GM23338 (cell line): Measurements from ENCODE around the gene SOST. TPM values are rescaled to one million over a fixed set of nuclear protein-coding genes. Genes with fewer than 3 reads are reported as not detected.
A peak's percentile ranks its signal among the peaks of the same experiment; 100 is the strongest.

Experiments
- ATAC-seq: fragments of 200-7000 bp; cut with Tn5 transposase; 3 replicates; pipeline ENCODE4 v1.9.1; 2020
- DNase-seq: peaks from one replicate; pipeline ENCODE4 v3.0.0-alpha.2; 2015; ENCODE audit warnings: low spot score
- H2AFZ ChIP-seq: fragments of 200-600 bp; sonication (generic); 2 replicates; pipeline ENCODE4 v1.8.0; 2016; ENCODE audit warnings: antibody characterized with exemption, mild to moderate bottlenecking, moderate library complexity
- H3F3A ChIP-seq: fragments of 200-600 bp; sonication (generic); replicated peaks from 2 replicates; pipeline ENCODE4 v1.8.0; 2017; ENCODE audit warnings: antibody characterized with exemption, mixed run types, low read depth
- H3K27ac ChIP-seq: fragments of 200-600 bp; sonication (generic); 2 replicates; pipeline ENCODE4 v1.6.1; 2016; ENCODE audit warnings: low read depth
- H3K27me3 ChIP-seq: fragments of 200-600 bp; sonication (generic); 2 replicates; pipeline ENCODE4 v1.8.0; 2016; ENCODE audit warnings: mild to moderate bottlenecking, mixed run types, moderate library complexity; ENCODE audit not compliant: insufficient read depth
- H3K36me3 ChIP-seq: fragments of 200-600 bp; sonication (generic); 2 replicates; pipeline ENCODE4 v1.8.0; 2016; ENCODE audit warnings: mild to moderate bottlenecking; ENCODE audit not compliant: insufficient read depth
- H3K4me1 ChIP-seq: fragments of 200-600 bp; sonication (generic); 2 replicates; pipeline ENCODE4 v1.8.0; 2016; ENCODE audit warnings: mild to moderate bottlenecking, moderate library complexity; ENCODE audit not compliant: insufficient read depth
- H3K4me2 ChIP-seq: fragments of 200-600 bp; sonication (generic); 2 replicates; pipeline ENCODE4 v1.7.1; 2017; ENCODE audit warnings: mixed run types
- H3K4me3 ChIP-seq: fragments of 200-600 bp; sonication (generic); 2 replicates; pipeline ENCODE4 v1.6.1; 2016; ENCODE audit warnings: mixed run types
- H3K79me2 ChIP-seq: fragments of 200-600 bp; sonication (generic); replicated peaks from 2 replicates; pipeline ENCODE4 v1.8.0; 2017; ENCODE audit warnings: mild to moderate bottlenecking; ENCODE audit not compliant: insufficient read depth
- H3K9me2 ChIP-seq: fragments of 200-600 bp; sonication (generic); 2 replicates; pipeline ENCODE4 v1.8.0; 2017; ENCODE audit not compliant: insufficient read depth
- H4K20me1 ChIP-seq: fragments of 200-600 bp; sonication (generic); replicated peaks from 2 replicates; pipeline ENCODE4 v1.8.0; 2017; ENCODE audit warnings: mild to moderate bottlenecking; ENCODE audit not compliant: insufficient read depth
- H3K27ac Mint-ChIP-seq: 2 replicates; pipeline ENCODE4 v1.8.0; 2020; ENCODE audit warnings: inconsistent platforms, mild to moderate bottlenecking, moderate library complexity, mixed read lengths
- H3K27me3 Mint-ChIP-seq: 3 replicates; pipeline ENCODE4 v1.8.0; 2022; ENCODE audit warnings: low read depth, mild to moderate bottlenecking, moderate library complexity, mixed read lengths, inconsistent platforms; ENCODE audit not compliant: insufficient read depth, poor library complexity
- H3K36me3 Mint-ChIP-seq: 3 replicates; pipeline ENCODE4 v1.8.0; 2021; ENCODE audit warnings: low read depth, mild to moderate bottlenecking, inconsistent platforms, moderate library complexity, mixed read lengths
- H3K4me1 Mint-ChIP-seq: 3 replicates; pipeline ENCODE4 v1.8.0; 2020; ENCODE audit warnings: mild to moderate bottlenecking, inconsistent platforms, mixed read lengths
- H3K4me3 Mint-ChIP-seq: 3 replicates; pipeline ENCODE4 v1.8.0; 2021; ENCODE audit warnings: moderate library complexity, mild to moderate bottlenecking, inconsistent platforms, mixed read lengths
- H3K9me3 Mint-ChIP-seq: 3 replicates; pipeline ENCODE4 v1.8.0; 2020; ENCODE audit warnings: moderate library complexity, mild to moderate bottlenecking, inconsistent platforms, mixed read lengths
- CREB1 ChIP-seq: fragments of 250-450 bp; sonication (Bioruptor Pico); IDR thresholded peaks from 2 replicates; pipeline ENCODE4 v1.5.0; 2020; ENCODE audit warnings: low read depth, mild to moderate bottlenecking, moderate library complexity
- CTCF ChIP-seq, 2 experiments: fragments of 200-600 bp in 1 of 2; sonication (generic) in 1 of 2; conservative IDR thresholded peaks; 2 replicates each; pipeline versions ENCODE4 v1.5.1 to v1.6.1; 2016 to 2017; ENCODE audit warnings: antibody characterized with exemption in 2 of 2, low read depth in 2 of 2, mild to moderate bottlenecking in 2 of 2, moderate library complexity in 1 of 2
- ETS1 ChIP-seq: IDR thresholded peaks from 2 replicates; pipeline ENCODE4 v1.6.1; 2016; ENCODE audit warnings: antibody characterized with exemption
- EZH2 ChIP-seq: fragments of 200-600 bp; sonication (generic); IDR thresholded peaks from one replicate; pipeline ENCODE4 v1.8.0; 2017; ENCODE audit warnings: antibody characterized with exemption, mild to moderate bottlenecking, low read depth; ENCODE audit not compliant: unreplicated experiment
- EZH2phosphoT487 ChIP-seq: fragments of 200-600 bp; sonication (generic); IDR thresholded peaks from one replicate; pipeline ENCODE4 v1.8.1; 2018; ENCODE audit warnings: antibody characterized with exemption; ENCODE audit not compliant: unreplicated experiment
- JUNB ChIP-seq: IDR thresholded peaks from one replicate; pipeline ENCODE4 v1.6.1; 2016; ENCODE audit warnings: antibody characterized with exemption; ENCODE audit not compliant: unreplicated experiment
- NANOG ChIP-seq: IDR thresholded peaks from 2 replicates; pipeline ENCODE4 v1.6.1; 2016; ENCODE audit warnings: antibody characterized with exemption, borderline replicate concordance
- POLR2AphosphoS5 ChIP-seq: IDR thresholded peaks from 2 replicates; pipeline ENCODE4 v1.6.1; 2016; ENCODE audit warnings: antibody characterized with exemption, low read depth
- REST ChIP-seq: IDR thresholded peaks from one replicate; pipeline ENCODE4 v1.6.1; 2018; ENCODE audit warnings: antibody characterized with exemption; ENCODE audit not compliant: unreplicated experiment
- STAT1 ChIP-seq: IDR thresholded peaks from one replicate; pipeline ENCODE4 v1.6.1; 2016; ENCODE audit warnings: antibody characterized with exemption; ENCODE audit not compliant: unreplicated experiment
- ZNF114 ChIP-seq: fragments of 250-450 bp; sonication (Bioruptor Pico); IDR thresholded peaks from 2 replicates; pipeline ENCODE4 v1.5.0; 2020; ENCODE audit warnings: mild to moderate bottlenecking, moderate library complexity
- ZNF331 ChIP-seq: fragments of 250-450 bp; sonication (Bioruptor Pico); IDR thresholded peaks from 2 replicates; pipeline ENCODE4 v1.5.0; 2020; ENCODE audit warnings: low read depth, mild to moderate bottlenecking, moderate library complexity
- ZNF462 ChIP-seq: fragments of 250-450 bp; sonication (Bioruptor Pico); IDR thresholded peaks from 2 replicates; pipeline ENCODE4 v1.5.0; 2020; ENCODE audit warnings: mild to moderate bottlenecking, moderate library complexity
- polyA plus RNA-seq: library from polyadenylated mRNA; unstranded; fragments of >200 nt; fragmentation: Nextera tagmentation; extraction: Ambion mirVana; gene quantifications from 2 replicates; pipeline ENCODE4 v1.2.1, GENCODE V29; 2016
- total RNA-seq: library from RNA; depleted of rRNA; stranded (reverse); fragments of >200 nt; shearing (Covaris generic); gene quantifications from 2 replicates; pipeline ENCODE4 v1.2.3, GENCODE V29; 2014

The SOST gene
- total and polyA plus RNA-seq, 2 experiments from 2014 or later = not detected

GRCh38 chr17:43782913-43783680 is 24.5 kb upstream of the SOST start:
- Histone ChIP-seq H3K36me3 (no peaks in the 10 kb centered on the region), H2AFZ (0 out of 2 replicates have a peak overlapping the region, but pooled peaks have one; percentile 32), H3K27me3 (peaks cover 21% of the 10 kb centered on the region), H3F3A (no peaks in the 10 kb centered on the region), H3K79me2 (no peaks in the 10 kb centered on the region), H3K27ac (no peak overlapping the region), H3K4me3 (no peak overlapping the region), H4K20me1 (no peaks in the 10 kb centered on the region), H3K4me1 (peaks cover 5% of the 10 kb centered on the region), H3K4me2 (no peak overlapping the region), H3K9me2 (no peaks in the 10 kb centered on the region)
- DNase-seq (no peak), ATAC-seq (no peak)
- Mint-ChIP-seq H3K4me1 (peaks cover 7% of the 10 kb centered on the region; the same call in 2 of the 3 replicates), H3K36me3 (no peaks in the 10 kb centered on the region), H3K27me3 (peaks cover 15% of the 10 kb centered on the region), H3K9me3 (no peaks in the 10 kb centered on the region), H3K27ac (no peak overlapping the region), H3K4me3 (no peak overlapping the region)
- TF ChIP-seq EZH2 = no peak
- TF ChIP-seq ETS1 = no peak
- TF ChIP-seq ZNF462 (CRISPR knock-in tag) = no peak
- TF ChIP-seq EZH2phosphoT487 = no peak
- TF ChIP-seq POLR2AphosphoS5 = no peak
- TF ChIP-seq ZNF114 (CRISPR knock-in tag) = no peak
- TF ChIP-seq STAT1 = no peak
- TF ChIP-seq ZNF331 = no peak
- no peak for TF ChIP-seq NANOG
- no peak for TF ChIP-seq CTCF (conservative IDR thresholded peaks at IDR 0.05; ENCODE audit: low read depth in 2 of 2)
- TF ChIP-seq JUNB = no peak
- no peak for TF ChIP-seq REST
- TF ChIP-seq CREB1 (CRISPR knock-in tag) = no peak
